Measurements from ENCODE around the gene PADI1.
A peak's percentile ranks its signal among the peaks of the same experiment; 100 is the strongest.

PADI1 gene

DNA sequence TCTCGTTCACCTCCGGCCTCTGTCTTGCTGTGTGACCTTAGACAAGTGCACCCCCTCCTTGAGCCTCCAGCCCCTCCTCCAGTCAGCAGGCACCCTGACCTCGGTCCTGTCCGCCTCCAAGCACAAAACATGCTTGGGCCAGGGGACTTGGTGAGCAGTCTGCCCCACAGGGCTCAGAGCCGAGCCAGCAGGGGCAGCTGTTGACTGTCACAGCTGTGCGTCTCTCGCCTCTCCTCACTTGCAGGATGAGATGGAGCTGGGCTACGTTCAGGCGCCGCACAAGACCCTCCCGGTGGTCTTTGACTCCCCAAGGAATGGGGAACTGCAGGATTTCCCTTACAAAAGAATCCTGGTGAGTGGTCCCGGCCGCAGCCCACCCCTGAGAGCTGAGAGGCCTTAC, 68.2 kb downstream of the PADI1 start:
- Histone ChIP-seq H3K27ac (ENCODE audit: low read length) (no peak overlapping the region), H3K79me2 (ENCODE audit: insufficient read depth, low read length) (no peaks in the 10 kb centered on the region), H3K4me1 (ENCODE audit: insufficient read depth, low read length) (no peaks in the 10 kb centered on the region), H4K20me1 (ENCODE audit: insufficient read depth, low read length) (no peaks in the 10 kb centered on the region), H2AFZ (ENCODE audit: low read depth, low read length) (no peak overlapping the region), H3K36me3 (ENCODE audit: insufficient read depth, low read length) (no peaks in the 10 kb centered on the region), H3K4me2 (ENCODE audit: insufficient read depth, low read length) (no peak overlapping the region), H3K4me3 (ENCODE audit: low read depth in 1 of 2, low read length in 2 of 2) (no peak overlapping the region), H3K27me3 (ENCODE audit: insufficient read depth, low read length, poor library complexity) (peaks cover 3% of the 10 kb centered on the region), H3K9me3 (ENCODE audit: insufficient read depth, low read length, severe bottlenecking) (no peaks in the 10 kb centered on the region), H3K9ac (ENCODE audit: low read depth, low read length) (no peak overlapping the region)
- no peak for ATAC-seq (ENCODE audit: insufficient read depth, low read depth)
- no peak for TF ChIP-seq EZH2 (IDR thresholded peaks at IDR 0.05; ENCODE audit: borderline replicate concordance, low read depth, low read length, severe bottlenecking)
- TF ChIP-seq, protein P1, sequence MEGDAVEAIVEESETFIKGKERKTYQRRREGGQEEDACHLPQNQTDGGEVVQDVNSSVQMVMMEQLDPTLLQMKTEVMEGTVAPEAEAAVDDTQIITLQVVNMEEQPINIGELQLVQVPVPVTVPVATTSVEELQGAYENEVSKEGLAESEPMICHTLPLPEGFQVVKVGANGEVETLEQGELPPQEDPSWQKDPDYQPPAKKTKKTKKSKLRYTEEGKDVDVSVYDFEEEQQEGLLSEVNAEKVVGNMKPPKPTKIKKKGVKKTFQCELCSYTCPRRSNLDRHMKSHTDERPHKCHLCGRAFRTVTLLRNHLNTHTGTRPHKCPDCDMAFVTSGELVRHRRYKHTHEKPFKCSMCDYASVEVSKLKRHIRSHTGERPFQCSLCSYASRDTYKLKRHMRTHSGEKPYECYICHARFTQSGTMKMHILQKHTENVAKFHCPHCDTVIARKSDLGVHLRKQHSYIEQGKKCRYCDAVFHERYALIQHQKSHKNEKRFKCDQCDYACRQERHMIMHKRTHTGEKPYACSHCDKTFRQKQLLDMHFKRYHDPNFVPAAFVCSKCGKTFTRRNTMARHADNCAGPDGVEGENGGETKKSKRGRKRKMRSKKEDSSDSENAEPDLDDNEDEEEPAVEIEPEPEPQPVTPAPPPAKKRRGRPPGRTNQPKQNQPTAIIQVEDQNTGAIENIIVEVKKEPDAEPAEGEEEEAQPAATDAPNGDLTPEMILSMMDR (IDR thresholded peaks at IDR 0.05; ENCODE audit: borderline replicate concordance, extremely low read depth, low read length, poor library complexity, severe bottlenecking), result no peak
- DNase-seq, result no peak

- Histone ChIP-seq H3K27ac (ENCODE audit: low read length) (no peak overlapping the region), H3K4me2 (ENCODE audit: insufficient read depth, low read length) (no peak overlapping the region), H3K36me3 (ENCODE audit: insufficient read depth, low read length) (no peaks in the 10 kb centered on the region), H3K9me3 (ENCODE audit: insufficient read depth, low read length, severe bottlenecking) (no peaks in the 10 kb centered on the region), H4K20me1 (ENCODE audit: insufficient read depth, low read length) (no peaks in the 10 kb centered on the region), H2AFZ (ENCODE audit: low read depth, low read length) (no peak overlapping the region), H3K4me3 (ENCODE audit: low read depth in 1 of 2, low read length in 2 of 2) (no peak overlapping the region), H3K27me3 (ENCODE audit: insufficient read depth, low read length, poor library complexity) (peaks cover 3% of the 10 kb centered on the region), H3K4me1 (ENCODE audit: insufficient read depth, low read length) (no peaks in the 10 kb centered on the region), H3K9ac (ENCODE audit: low read depth, low read length) (no peak overlapping the region), H3K79me2 (ENCODE audit: insufficient read depth, low read length) (no peaks in the 10 kb centered on the region)
- TF ChIP-seq, protein P1 (IDR thresholded peaks at IDR 0.05; ENCODE audit: borderline replicate concordance, extremely low read depth, low read length, poor library complexity, severe bottlenecking), result peak; percentile 73
- no peak for TF ChIP-seq EZH2 (IDR thresholded peaks at IDR 0.05; ENCODE audit: borderline replicate concordance, low read depth, low read length, severe bottlenecking)
- ATAC-seq (ENCODE audit: insufficient read depth, low read depth) (no peak), DNase-seq (peak; percentile 26)
Observed at GRCh38 chr1:17274186-17275170, 69.5 kb downstream of the PADI1 start.

GRCh38 chr1:17276568-17276967, 71.6 kb downstream of the PADI1 start:
- Histone ChIP-seq H3K9ac (ENCODE audit: low read depth, low read length) (no peak overlapping the region), H3K4me1 (ENCODE audit: insufficient read depth, low read length) (no peaks in the 10 kb centered on the region), H3K4me2 (ENCODE audit: insufficient read depth, low read length) (no peak overlapping the region), H3K36me3 (ENCODE audit: insufficient read depth, low read length) (no peaks in the 10 kb centered on the region), H3K4me3 (ENCODE audit: low read depth in 1 of 2, low read length in 2 of 2) (no peak overlapping the region), H3K27ac (ENCODE audit: low read length) (no peak overlapping the region), H4K20me1 (ENCODE audit: insufficient read depth, low read length) (no peaks in the 10 kb centered on the region), H3K27me3 (ENCODE audit: insufficient read depth, low read length, poor library complexity) (peaks cover 7% of the 10 kb centered on the region), H3K79me2 (ENCODE audit: insufficient read depth, low read length) (no peaks in the 10 kb centered on the region), H2AFZ (ENCODE audit: low read depth, low read length) (no peak overlapping the region), H3K9me3 (ENCODE audit: insufficient read depth, low read length, severe bottlenecking) (no peaks in the 10 kb centered on the region)
- no peak for ATAC-seq (ENCODE audit: insufficient read depth, low read depth)
- no peak for DNase-seq
- TF ChIP-seq, protein P1 (IDR thresholded peaks at IDR 0.05; ENCODE audit: borderline replicate concordance, extremely low read depth, low read length, poor library complexity, severe bottlenecking), result no peak
- no peak for TF ChIP-seq EZH2 (IDR thresholded peaks at IDR 0.05; ENCODE audit: borderline replicate concordance, low read depth, low read length, severe bottlenecking)
